LoVo (cell line): ENCODE measurements around the gene HINT3.
"Not testable (repeated sequence)": the region's sequence is repeated elsewhere in the genome, so short reads cannot be mapped to it uniquely, and the experiment has no call there.

Source experiments
- DNase-seq: peaks from one replicate; pipeline ENCODE4 v3.0.0-alpha.2; 2016; ENCODE audit warnings: low spot score

Gene HINT3

DNA sequence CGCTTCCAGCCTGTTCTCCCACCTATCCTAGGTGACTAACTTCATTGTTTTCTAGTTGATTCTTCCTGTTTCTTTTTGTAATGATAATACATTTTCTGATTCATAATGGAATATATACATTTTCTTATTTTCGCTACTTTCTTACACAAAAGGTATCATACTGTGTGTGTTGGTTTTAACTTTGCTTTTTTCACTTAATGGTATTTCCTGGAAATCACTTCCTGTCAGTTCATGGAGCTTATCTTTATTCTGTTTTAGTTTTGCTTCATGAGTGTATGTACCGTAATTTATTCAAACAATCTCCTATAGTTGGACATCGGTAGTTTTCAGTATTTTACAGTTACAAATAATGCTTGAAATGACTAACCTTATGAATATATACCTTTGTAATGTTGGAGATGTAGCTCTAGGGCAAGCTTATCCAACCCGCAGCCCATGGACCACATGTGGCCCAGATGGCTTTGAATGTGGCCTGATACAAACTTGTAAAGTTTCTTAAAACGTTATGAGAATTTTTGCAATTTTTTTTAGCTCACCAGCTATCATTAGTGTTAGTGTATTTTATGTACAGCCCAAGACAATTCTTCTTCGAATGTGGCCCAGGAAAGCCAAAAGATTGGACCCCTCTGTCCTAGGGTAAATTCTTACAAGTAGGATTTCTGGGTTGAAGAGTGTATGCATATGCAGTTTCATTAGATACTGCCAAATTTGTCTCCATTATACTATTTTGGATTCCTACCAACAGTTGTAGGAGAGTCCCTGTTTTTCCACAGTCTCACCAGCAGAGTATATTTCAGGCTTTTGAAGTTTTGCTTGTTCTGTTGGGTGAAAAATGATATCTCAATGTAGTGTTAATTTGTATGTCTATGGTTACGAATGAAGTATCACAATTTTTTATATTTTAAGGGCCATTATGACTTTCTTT, 46.4 kb downstream of the HINT3 start:
- no peak for DNase-seq

DNA sequence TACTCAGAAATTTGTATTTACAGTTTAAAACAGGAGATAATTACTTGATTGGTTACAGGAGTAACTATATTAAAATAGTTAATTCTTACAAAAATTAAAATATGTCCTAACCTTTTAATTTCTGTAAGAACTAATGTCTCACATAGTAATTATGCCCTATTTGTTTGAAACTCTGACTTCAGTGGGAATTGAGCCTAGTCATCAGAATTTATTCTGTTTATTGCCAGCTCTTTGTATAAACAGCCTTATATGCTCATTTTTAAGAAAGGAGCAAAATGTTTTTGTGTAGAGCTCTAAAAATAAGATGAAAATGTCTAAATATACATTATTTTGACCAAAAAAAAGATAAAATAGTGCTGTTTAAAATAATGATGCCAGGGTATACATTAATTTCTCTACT, 51.2 kb downstream of the HINT3 start:
- no peak for DNase-seq

DNA sequence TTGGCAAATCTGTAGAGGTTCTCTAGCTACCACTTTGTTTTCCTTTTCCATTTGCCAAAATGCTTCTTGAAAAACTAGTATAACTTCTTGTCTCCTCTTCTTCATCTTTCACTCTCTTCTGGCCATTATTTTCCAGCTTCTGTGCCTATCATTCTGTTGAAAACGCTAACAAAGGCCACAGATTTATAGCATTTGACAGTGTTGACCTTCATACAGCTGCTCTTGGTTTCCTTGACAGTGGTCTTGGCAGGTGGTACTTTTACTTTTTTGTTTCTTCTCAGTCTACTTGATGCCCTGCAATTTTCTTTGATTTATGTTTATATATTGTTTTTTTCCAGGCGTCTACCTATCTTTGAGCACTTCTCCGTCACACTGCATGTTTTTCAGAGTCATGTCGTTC, 53.5 kb downstream of the HINT3 start:
- no peak for DNase-seq

DNA sequence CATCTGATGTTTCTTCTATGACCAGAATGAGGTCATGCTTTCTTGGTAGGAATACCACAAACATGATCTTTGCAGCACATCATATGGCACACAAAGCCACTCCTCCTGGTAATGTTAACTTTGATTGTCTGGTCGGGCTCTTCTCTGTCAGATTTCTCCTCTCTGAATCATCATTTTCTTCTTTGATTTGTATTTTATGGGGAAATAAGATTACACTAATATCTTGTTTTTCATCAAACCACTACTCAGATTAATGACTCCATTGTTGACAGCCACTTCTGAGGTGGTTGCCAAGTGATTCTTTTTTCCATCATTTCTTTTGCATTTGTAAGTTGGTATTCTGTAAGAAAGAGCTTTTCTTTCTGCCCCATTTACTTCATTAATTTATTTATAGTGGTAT, 59.3 kb downstream of the HINT3 start:
- DNase-seq = no peak

DNA sequence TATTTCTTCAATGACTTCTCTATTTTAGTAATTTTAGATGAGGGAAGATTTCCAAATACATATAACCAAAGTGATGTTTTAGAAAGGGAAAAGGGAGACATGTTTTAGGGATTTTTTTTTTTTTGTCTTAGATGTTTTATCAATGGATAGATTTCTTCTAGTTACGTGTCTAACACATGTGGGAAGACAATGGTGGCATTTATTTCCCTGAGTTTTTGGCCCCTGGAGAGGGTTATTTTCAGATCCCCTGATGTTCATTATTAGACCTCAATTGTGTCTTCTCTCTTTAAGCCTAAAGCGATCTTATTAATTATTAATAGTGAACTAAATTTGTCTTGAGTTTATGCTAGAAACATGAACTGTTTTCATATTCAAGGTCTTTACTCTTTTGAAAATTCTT, 60.0 kb downstream of the HINT3 start:
- no peak for DNase-seq

DNA sequence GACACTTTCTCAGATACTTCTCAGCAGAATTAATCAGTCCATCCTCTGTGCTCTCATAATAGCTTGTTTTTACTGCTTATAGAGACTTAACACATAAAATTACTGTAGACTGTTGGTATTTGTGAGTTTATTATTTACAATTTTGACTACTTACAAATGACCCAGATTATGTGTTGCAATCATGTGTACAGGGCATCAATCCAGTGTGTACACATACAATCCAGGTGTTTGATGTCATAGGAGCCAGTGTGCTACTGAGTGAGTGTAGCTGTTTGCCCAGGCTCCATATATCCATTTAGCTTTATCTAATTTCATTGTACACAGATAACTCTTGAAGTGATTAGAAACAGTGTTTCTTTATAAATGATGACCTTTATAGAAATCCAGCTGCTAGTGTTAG, 61.1 kb downstream of the HINT3 start:
- no peak for DNase-seq

DNA sequence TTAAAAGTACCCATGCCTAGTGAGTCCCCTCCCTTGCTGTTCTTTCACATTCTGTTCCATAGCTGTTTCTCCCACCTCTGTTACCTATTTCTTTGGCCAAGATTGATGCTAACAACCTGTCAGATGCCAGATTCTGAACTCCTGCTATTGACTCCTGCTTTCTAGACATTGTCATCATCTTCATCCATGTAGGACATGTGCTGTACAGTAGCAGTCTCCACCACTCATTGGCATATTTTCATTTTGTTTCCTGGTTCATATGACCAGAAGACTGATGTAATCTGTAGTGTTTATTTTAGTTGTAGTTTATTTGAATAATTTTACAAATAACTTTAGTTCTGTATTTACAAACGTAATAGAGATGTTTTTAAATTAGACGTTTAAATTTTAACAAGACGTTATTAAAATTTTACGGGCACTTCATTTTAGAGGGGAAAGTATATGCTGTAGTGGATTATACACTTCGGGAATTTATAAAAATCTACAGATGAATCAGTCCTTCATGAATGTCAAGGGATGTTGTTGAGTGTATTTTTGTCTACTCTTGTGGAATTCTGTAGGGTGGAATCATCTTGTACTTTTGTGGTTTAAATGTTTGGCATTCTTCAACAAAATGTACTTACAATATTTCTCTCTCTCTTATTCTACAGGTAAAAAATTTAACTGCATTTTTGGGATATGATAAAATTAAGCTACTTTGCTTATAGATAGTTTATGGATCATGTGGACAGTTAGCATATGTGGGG, 63.9 kb downstream of the HINT3 start:
- DNase-seq = no peak

DNA sequence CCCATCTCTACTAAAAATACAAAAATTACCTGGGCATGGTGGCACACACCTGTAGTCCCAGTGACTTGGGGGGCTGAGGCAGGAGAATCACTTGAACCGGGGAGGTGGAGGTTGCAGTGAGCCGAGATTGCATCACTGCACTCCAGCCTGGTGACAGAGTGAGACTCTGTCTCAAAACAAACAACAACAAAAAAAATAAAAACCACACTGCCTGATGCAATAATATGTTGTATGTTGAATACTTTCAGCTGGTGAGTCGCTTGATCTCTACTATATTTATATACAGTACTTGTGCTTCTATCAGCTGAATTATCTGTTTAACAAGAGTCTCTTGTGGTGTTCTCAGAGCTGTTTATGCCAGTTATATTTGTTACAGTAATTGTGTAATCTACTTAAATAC, 66.9 kb downstream of the HINT3 start:
- DNase-seq = not testable (repeated sequence)

DNA sequence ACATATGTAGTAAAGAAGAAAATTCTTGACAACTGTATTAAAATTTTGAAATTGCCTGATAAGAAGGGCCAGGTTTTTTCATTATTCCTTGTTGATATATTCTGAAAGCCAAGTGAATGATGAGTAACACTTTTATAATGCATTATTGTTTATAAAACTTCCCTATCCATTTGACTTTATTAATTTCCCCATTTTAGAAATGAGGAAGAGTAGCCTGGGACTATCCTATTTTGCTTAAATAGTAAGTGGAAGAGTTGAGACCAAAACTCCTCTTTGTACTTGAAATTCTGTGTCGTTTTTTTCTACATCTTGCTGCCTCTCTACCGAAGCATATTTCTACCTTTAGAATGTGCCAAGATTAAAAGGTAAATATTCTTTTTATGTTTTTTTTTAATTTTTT, 69.4 kb downstream of the HINT3 start:
- no peak for DNase-seq

DNA sequence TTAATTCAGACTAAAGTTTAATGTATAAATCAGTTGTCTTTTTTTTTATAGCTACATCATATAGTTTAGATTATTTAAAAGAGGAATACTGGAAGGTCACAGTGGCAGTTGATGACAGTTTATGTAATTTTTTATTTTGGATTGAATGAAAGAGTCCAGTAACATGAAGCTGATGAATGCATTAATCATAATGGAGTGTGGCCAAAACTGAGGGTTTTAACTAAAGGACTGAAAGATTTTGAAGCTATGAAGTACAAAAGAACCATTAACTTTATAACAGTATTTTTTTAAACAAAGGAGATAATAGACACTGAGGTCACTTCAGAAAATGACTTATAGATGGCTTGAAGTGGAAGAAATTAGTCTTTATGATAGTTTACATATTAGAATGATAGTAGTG, 71.0 kb downstream of the HINT3 start:
- no peak for DNase-seq
